Upper lobe of left lung (tissue), 6 donors: Measurements from ENCODE around the gene TLE1. TPM values are rescaled to one million over a fixed set of nuclear protein-coding genes. Genes with fewer than 3 reads are reported as not detected.

ENCODE experiments used
- ATAC-seq, 2 donors: fragments of 200-7000 bp; cut with Tn5 transposase; one replicate each; pipeline ENCODE4 v1.9.1; 2022; ENCODE audit warnings: mild to moderate bottlenecking in 2 of 2, moderate library complexity in 2 of 2; ENCODE audit not compliant: low FRiP score in 2 of 2
- DNase-seq, 2 donors: peaks; one replicate each; pipeline ENCODE4 v3.0.0-alpha.2; 2019 to 2020
- H3K27ac ChIP-seq, 4 donors: fragments of 200-600 bp; sonication (generic); one replicate each; pipeline ENCODE4 v1.5.1; 2016 to 2019
- H3K27me3 ChIP-seq, 4 donors: fragments of 200-600 bp; sonication (generic); one replicate each; pipeline ENCODE4 v1.5.1; 2017 to 2019
- H3K36me3 ChIP-seq, 4 donors: fragments of 200-600 bp; sonication (generic); one replicate each; pipeline ENCODE4 v1.5.1; 2016 to 2019
- H3K4me1 ChIP-seq, 4 donors: fragments of 200-600 bp; sonication (generic); one replicate each; pipeline ENCODE4 v1.5.1; 2018 to 2019
- H3K4me3 ChIP-seq, 4 donors: fragments of 200-600 bp; sonication (generic); one replicate each; pipeline ENCODE4 v1.5.1; 2017 to 2019; ENCODE audit warnings: mild to moderate bottlenecking in 2 of 4, moderate library complexity in 1 of 4
- H3K9me3 ChIP-seq, 4 donors: fragments of 200-600 bp; sonication (generic); one replicate each; pipeline ENCODE4 v1.5.1; 2018 to 2019
- CTCF ChIP-seq, 6 experiments: fragments of 450-650 bp in 4 of 6; fragments of 200-600 bp in 2 of 6; sonication (generic) in 2 of 6; IDR thresholded peaks; one replicate each; pipeline ENCODE4 v1.5.1; 2016 to 2019; ENCODE audit warnings: antibody characterized with exemption in 6 of 6
- EP300 ChIP-seq, 4 donors: sonication (generic); formaldehyde crosslinking; IDR thresholded peaks; one replicate each; pipeline ENCODE4 v1.5.1; 2017; ENCODE audit warnings: antibody characterized with exemption in 4 of 4, control low read depth in 2 of 4
- POLR2A ChIP-seq, 4 donors: fragments of 450-650 bp; IDR thresholded peaks; one replicate each; pipeline ENCODE4 v1.5.1; 2016 to 2017; ENCODE audit warnings: antibody characterized with exemption in 4 of 4, mild to moderate bottlenecking in 2 of 4
- POLR2AphosphoS5 ChIP-seq, 2 donors: sonication (generic); formaldehyde crosslinking; IDR thresholded peaks; one replicate each; pipeline ENCODE4 v1.5.1; 2017; ENCODE audit warnings: antibody characterized with exemption in 2 of 2
- WGBS, 2 donors: methylation state at CpG; one replicate each; pipeline ENCODE4 v1.1.5; 2017 to 2018; 5-methylcytosine and 5-hydroxymethylcytosine counted together
- total RNA-seq, 6 donors: library from RNA; depleted of rRNA in 4 of 6; stranded (reverse); fragments of >200 nt in 4 of 6; gene quantifications; one replicate each; pipeline versions ENCODE4 v1.1.0 to v1.2.1, GENCODE V29; 2016 to 2021
- donor health status: DM: no; HTN: no; CAD: no; lungs with moderate emphysema.
- donor health status: DM: no; HTN: yes; CAD: no; lungs with severe emphysema.

Gene TLE1
- total RNA-seq, 6 donors from 2014 or later, result 17.3 to 55.5 (median 27.6) TPM

GRCh38 chr9:81635521-81636254 lies 53.7 kb downstream of the TLE1 start:
- no peak for ATAC-seq
- Histone ChIP-seq H3K27ac (no peak overlapping the region), H3K4me3 (no peak overlapping the region), H3K36me3 (peaks cover 0 to 5% (median 0%) of the 10 kb centered on the region in 4 donors), H3K9me3 (no peaks in the 10 kb centered on the region), H3K27me3 (no peaks in the 10 kb centered on the region), H3K4me1 (no peaks in the 10 kb centered on the region)
- no peak for DNase-seq
- no peak for TF ChIP-seq EP300 (IDR thresholded peaks at IDR 0.05)
- TF ChIP-seq POLR2AphosphoS5 (IDR thresholded peaks at IDR 0.05), result no peak
- TF ChIP-seq CTCF (IDR thresholded peaks at IDR 0.05), result no peak
- no peak for TF ChIP-seq POLR2A (IDR thresholded peaks at IDR 0.05)
- 95% methylated on average over 1 of the region's 1 CpG for WGBS, 2 donors

DNA sequence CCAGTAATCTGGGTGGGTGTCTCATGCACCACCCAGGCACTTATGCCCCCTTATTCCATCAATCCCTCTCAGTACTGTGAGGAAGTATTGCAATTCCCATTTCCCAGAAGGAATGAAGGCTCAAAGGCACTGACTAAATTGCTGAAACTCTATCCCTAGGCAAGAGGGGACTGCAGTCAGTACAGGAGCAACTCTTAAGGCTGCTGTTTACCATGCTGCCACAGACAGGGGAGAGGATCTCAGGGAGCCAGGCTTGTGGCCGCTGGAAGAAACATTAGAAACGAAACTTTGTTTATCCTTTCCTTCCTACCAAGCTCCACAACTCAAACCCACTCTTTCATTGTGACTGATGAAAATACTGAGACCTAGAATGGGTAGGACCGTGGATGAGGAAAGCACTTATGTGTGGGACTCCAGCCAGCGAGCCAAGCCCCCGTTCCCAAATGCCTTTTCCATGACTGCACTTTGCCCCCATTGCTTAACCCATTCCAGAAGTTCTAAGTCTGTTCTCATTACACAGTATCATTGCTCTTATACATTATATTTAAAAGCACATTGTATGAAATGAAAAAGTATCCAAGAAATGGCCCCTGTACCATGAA lies 54.3 kb downstream of the TLE1 start:
- H3K27me3 ChIP-seq, result no peaks in the 10 kb centered on the region
- WGBS, 2 donors, result 79 to 88% methylated on average over 5 of the region's 5 CpGs
- no peak for ATAC-seq
- peaks cover 0 to 5% (median 0%) of the 10 kb centered on the region in 4 donors for H3K36me3 ChIP-seq
- no peaks in the 10 kb centered on the region for H3K4me1 ChIP-seq
- TF ChIP-seq EP300 (IDR thresholded peaks at IDR 0.05) (no peak), POLR2AphosphoS5 (IDR thresholded peaks at IDR 0.05) (no peak), CTCF (IDR thresholded peaks at IDR 0.05) (no peak), POLR2A (IDR thresholded peaks at IDR 0.05) (no peak)
- no peaks in the 10 kb centered on the region for H3K9me3 ChIP-seq
- no peak overlapping the region for H3K27ac ChIP-seq
- no peak overlapping the region for H3K4me3 ChIP-seq
- no peak for DNase-seq

DNA sequence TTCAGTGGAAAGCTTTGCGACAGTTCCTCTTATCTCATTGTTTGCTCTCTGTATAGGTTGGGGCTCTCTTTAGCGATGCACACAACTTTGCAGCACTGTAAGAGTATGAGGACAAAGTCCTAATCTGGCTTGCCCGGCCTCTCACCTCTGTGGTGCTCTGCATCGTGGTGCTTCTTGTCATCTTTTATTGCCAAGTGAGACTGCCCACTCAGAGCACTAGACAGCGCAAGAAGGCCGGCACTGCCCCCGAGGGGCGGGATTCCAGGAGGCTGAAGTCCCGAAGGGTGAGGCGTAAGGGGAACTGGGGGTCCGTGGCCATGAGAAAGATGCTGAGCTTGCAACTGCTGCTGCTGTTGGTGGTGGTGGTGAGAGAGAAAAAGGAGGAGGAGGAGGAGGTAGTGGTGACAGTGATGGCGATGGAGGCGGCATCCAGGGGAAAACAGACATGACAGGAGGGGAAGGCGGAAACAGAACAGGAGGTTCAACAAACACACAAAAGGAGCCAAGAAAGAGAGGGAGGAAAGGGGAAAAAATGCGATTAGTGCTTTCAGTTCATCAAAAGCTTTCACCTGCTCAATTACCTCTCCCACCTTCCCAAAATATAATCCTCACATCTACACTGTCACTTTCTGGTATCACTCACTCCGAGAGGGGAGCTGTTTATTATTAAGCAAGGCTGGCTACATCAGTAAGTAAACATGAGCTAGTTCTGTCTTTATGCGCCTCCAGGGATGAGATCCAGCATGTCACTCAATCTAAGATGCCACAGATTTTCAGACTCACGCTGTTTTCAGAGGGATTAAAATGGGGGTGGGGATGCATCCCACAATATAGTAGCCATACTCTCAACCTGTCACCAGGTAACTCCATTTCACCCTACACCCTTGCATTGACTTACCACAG lies 55.1 kb downstream of the TLE1 start:
- peak in 1 of 2 donors; percentile 21 for ATAC-seq

DNA sequence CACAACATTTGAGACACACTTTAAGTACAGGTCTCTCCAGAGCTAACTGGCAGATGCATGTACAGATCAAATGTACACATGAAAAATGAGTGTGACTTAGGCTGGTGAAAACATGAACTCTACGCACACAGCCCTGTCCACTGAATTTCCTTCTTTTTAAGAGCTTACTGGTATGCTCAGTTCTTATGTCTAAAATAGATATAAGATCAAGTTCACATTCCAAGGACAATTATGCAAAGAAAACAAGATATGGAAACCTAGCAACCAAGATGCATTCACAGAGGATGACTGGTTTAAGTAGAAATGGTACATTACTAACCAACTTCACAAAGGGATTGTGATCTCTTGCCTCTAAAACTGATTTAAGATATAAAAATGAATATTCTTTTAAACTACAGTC lies 56.7 kb downstream of the TLE1 start:
- Histone ChIP-seq H3K36me3 (peaks cover 0 to 5% (median 0%) of the 10 kb centered on the region in 4 donors), H3K4me1 (no peaks in the 10 kb centered on the region), H3K27me3 (no peaks in the 10 kb centered on the region), H3K27ac (no peak overlapping the region), H3K4me3 (no peak overlapping the region), H3K9me3 (no peaks in the 10 kb centered on the region)
- no peak for TF ChIP-seq EP300 (IDR thresholded peaks at IDR 0.05)
- TF ChIP-seq POLR2AphosphoS5 (IDR thresholded peaks at IDR 0.05), result no peak
- no peak for TF ChIP-seq POLR2A (IDR thresholded peaks at IDR 0.05)
- no peak for TF ChIP-seq CTCF (IDR thresholded peaks at IDR 0.05)
- no peak for ATAC-seq
- 83 to 88% methylated on average over 1 of the region's 1 CpG for WGBS, 2 donors
- DNase-seq, result no peak

More for the DNA sequence above, 55.1 kb downstream of the TLE1 start:
- Histone ChIP-seq H3K9me3 (no peaks in the 10 kb centered on the region), H3K27ac (no peak overlapping the region), H3K4me1 (no peaks in the 10 kb centered on the region), H3K4me3 (no peak overlapping the region), H3K36me3 (peaks cover 0 to 5% (median 0%) of the 10 kb centered on the region in 4 donors), H3K27me3 (no peaks in the 10 kb centered on the region)
- 89 to 93% methylated on average over 18 of the region's 18 CpGs for WGBS, 2 donors
- DNase-seq, result peak in 1 of 2 donors; percentile 29
- TF ChIP-seq POLR2A (IDR thresholded peaks at IDR 0.05) (no peak), EP300 (IDR thresholded peaks at IDR 0.05) (no peak), CTCF (IDR thresholded peaks at IDR 0.05) (no peak), POLR2AphosphoS5 (IDR thresholded peaks at IDR 0.05) (no peak)
